Right lobe of liver (tissue), 6 donors: ENCODE results near the gene CCDC191. TPM values are rescaled to one million over a fixed set of nuclear protein-coding genes. Genes with fewer than 3 reads are reported as not detected.

Experiments used
- ATAC-seq, 4 donors: fragments of 200-7000 bp; cut with Tn5 transposase; one replicate each; pipeline ENCODE4 v1.9.1; 2020; ENCODE audit warnings: mild to moderate bottlenecking in 4 of 4, moderate library complexity in 4 of 4
- DNase-seq, 3 donors: peaks; one replicate each; pipeline ENCODE4 v3.0.0-alpha.2; 2020
- H3K27ac ChIP-seq, 3 donors: fragments of 200-600 bp; one replicate each; pipeline ENCODE4 v1.8.0; 2022
- H3K27me3 ChIP-seq, 2 donors: fragments of 200-600 bp; one replicate each; pipeline ENCODE4 v1.8.0; 2022
- H3K36me3 ChIP-seq, 4 donors: fragments of 200-600 bp; sonication (generic) in 1 of 4; one replicate each; pipeline versions ENCODE4 v1.5.1 to v1.8.0; 2017 to 2022; ENCODE audit warnings: control low read depth in 1 of 4
- H3K4me1 ChIP-seq, 4 donors: fragments of 200-600 bp; sonication (generic) in 1 of 4; one replicate each; pipeline versions ENCODE4 v1.5.1 to v1.8.0; 2017 to 2022; ENCODE audit warnings: control low read depth in 1 of 4
- H3K4me3 ChIP-seq, 3 donors: fragments of 200-600 bp; one replicate each; pipeline ENCODE4 v1.8.0; 2022
- H3K9me3 ChIP-seq, 4 donors: fragments of 200-600 bp; sonication (generic) in 1 of 4; one replicate each; pipeline versions ENCODE4 v1.5.1 to v1.8.0; 2017 to 2022; ENCODE audit warnings: control low read depth in 1 of 4
- CTCF ChIP-seq, 4 donors: fragments of 200-600 bp in 3 of 4; fragments of 450-650 bp in 1 of 4; IDR thresholded peaks; one replicate each; pipeline versions ENCODE4 v1.5.1 to v1.8.0; 2016 to 2022; ENCODE audit warnings: antibody characterized with exemption in 4 of 4, mild to moderate bottlenecking in 2 of 4
- POLR2A ChIP-seq: fragments of 450-650 bp; IDR thresholded peaks from one replicate; pipeline ENCODE4 v1.6.1; 2017; ENCODE audit warnings: antibody characterized with exemption, mild to moderate bottlenecking
- WGBS: methylation state at CpG from one replicate; pipeline ENCODE4 v1.1.6; 2018; ENCODE audit warnings: low coverage, low lambda C conversion rate; ENCODE audit not compliant: insufficient coverage; ENCODE audit errors: missing lambda C conversion rate; 5-methylcytosine and 5-hydroxymethylcytosine counted together
- intact Hi-C, 2 donors: fragments of 100-400 bp; cut with DNase I; formaldehyde crosslinking; loops; one replicate each; pipeline versions ENCODE4 v1.11.2 to v1.14.1; 2022
- total RNA-seq, 6 experiments: library from RNA; depleted of rRNA in 2 of 6; stranded (reverse); fragments of >200 nt in 2 of 6; fragmentation: NEBNext Ultra II Directional in 3 of 6; extraction: Animal tissue kit (Norgen Biotek cat#: 25700) in 3 of 6; gene quantifications; one replicate each; pipeline versions ENCODE4 v1.1.0 to v1.2.4, GENCODE V29; 2016 to 2023
- donor health status: DM: no; HTN: yes; CAD: no.
- donor health status: DM: no; HTN: no; CAD: no.
- donor health status: DM: no; HTN: no; CAD: no.
- donor health status: DM: no; HTN: yes; CAD: no.
- donor health status: DM: no; HTN: yes; CAD: no.

Gene CCDC191
- total RNA-seq, 6 experiments from 2014 or later = 0.43 to 1.6 (median 0.96) TPM

- Histone ChIP-seq H3K4me3 (no peak overlapping the region), H3K4me1 (no peaks in the 10 kb centered on the region), H3K27me3 (no peaks in the 10 kb centered on the region), H3K36me3 (peaks cover 0 to 61% (median 23%) of the 10 kb centered on the region in 4 donors), H3K9me3 (no peaks in the 10 kb centered on the region), H3K27ac (no peak overlapping the region)
- intact Hi-C loops = no loop called here
- DNase-seq (no peak), ATAC-seq (peak in 1 of 4 donors; percentile 27)
- TF ChIP-seq POLR2A = no peak
- TF ChIP-seq CTCF (IDR thresholded peaks at IDR 0.05) = no peak
- 77% methylated on average over 1 of the region's 1 CpG for WGBS
Observed at GRCh38 chr3:114071786-114072185, 15.5 kb upstream of the CCDC191 start.

- H3K36me3 ChIP-seq = peaks cover 0 to 39% (median 11%) of the 10 kb centered on the region in 4 donors
- no peaks in the 10 kb centered on the region for H3K9me3 ChIP-seq
- no peak for TF ChIP-seq CTCF (IDR thresholded peaks at IDR 0.05)
- TF ChIP-seq POLR2A = no peak
- no peaks in the 10 kb centered on the region for H3K4me1 ChIP-seq
- DNase-seq (no peak), ATAC-seq (no peak)
- intact Hi-C loops = no loop called here
- H3K27ac ChIP-seq = no peak overlapping the region
- 97% methylated on average over 4 of the region's 4 CpGs for WGBS
- no peaks in the 10 kb centered on the region for H3K27me3 ChIP-seq
- no peak overlapping the region for H3K4me3 ChIP-seq
Observed at GRCh38 chr3:114068336-114068735, 12.0 kb upstream of the CCDC191 start.

GRCh38 chr3:114067804-114068203 lies 11.5 kb upstream of the CCDC191 start:
- no peak for DNase-seq
- WGBS = 95% methylated on average over 4 of the region's 4 CpGs
- no peak for ATAC-seq
- no peak overlapping the region for H3K27ac ChIP-seq
- no peak for TF ChIP-seq CTCF (IDR thresholded peaks at IDR 0.05)
- no peak for TF ChIP-seq POLR2A
- intact Hi-C loops = no loop called here
- no peaks in the 10 kb centered on the region for H3K4me1 ChIP-seq
- H3K4me3 ChIP-seq = no peak overlapping the region
- no peaks in the 10 kb centered on the region for H3K27me3 ChIP-seq
- H3K9me3 ChIP-seq = no peaks in the 10 kb centered on the region
- peaks cover 0 to 39% (median 11%) of the 10 kb centered on the region in 4 donors for H3K36me3 ChIP-seq

GRCh38 chr3:114060906-114061655 lies 4.8 kb upstream of the CCDC191 start:
- ATAC-seq (no peak), DNase-seq (no peak)
- no peak overlapping the region for H3K4me3 ChIP-seq
- no peaks in the 10 kb centered on the region for H3K9me3 ChIP-seq
- no peak for TF ChIP-seq POLR2A
- no peak for TF ChIP-seq CTCF (IDR thresholded peaks at IDR 0.05)
- peaks cover 0 to 12% (median 0%) of the 10 kb centered on the region in 4 donors for H3K4me1 ChIP-seq
- peaks cover 0 to 10% (median 0%) of the 10 kb centered on the region in 4 donors for H3K36me3 ChIP-seq
- H3K27me3 ChIP-seq = no peaks in the 10 kb centered on the region
- 93% methylated on average over 6 of the region's 8 CpGs for WGBS
- intact Hi-C loops = no loop called here
- no peak overlapping the region for H3K27ac ChIP-seq
